Measurements from ENCODE around the gene TSHZ2. TPM values are rescaled to one million over a fixed set of nuclear protein-coding genes. Genes with fewer than 3 reads are reported as not detected.
"Not testable (repeated sequence)": the region's sequence is repeated elsewhere in the genome, so short reads cannot be mapped to it uniquely, and the experiment has no call there.

TSHZ2 gene
- total RNA-seq, 1 donor from 2014 or later, result 5.2 TPM

GRCh38 chr20:53503517-53503919 lies 531.4 kb downstream of the TSHZ2 start:
- DNase-seq (no peak), ATAC-seq (no peak)
- Histone ChIP-seq H3K9me3 (no peaks in the 10 kb centered on the region), H3K36me3 (no peaks in the 10 kb centered on the region), H3K4me1 (no peaks in the 10 kb centered on the region), H3K4me3 (no peak overlapping the region), H3K27me3 (no peaks in the 10 kb centered on the region), H3K27ac (no peak overlapping the region)
- intact Hi-C loops (cut with DNase I), result no loop called here
- no peak for TF ChIP-seq CTCF (IDR thresholded peaks at IDR 0.05)

GRCh38 chr20:53504106-53504505 lies 531.9 kb downstream of the TSHZ2 start:
- ATAC-seq, DNase-seq: not testable (repeated sequence)

DNA sequence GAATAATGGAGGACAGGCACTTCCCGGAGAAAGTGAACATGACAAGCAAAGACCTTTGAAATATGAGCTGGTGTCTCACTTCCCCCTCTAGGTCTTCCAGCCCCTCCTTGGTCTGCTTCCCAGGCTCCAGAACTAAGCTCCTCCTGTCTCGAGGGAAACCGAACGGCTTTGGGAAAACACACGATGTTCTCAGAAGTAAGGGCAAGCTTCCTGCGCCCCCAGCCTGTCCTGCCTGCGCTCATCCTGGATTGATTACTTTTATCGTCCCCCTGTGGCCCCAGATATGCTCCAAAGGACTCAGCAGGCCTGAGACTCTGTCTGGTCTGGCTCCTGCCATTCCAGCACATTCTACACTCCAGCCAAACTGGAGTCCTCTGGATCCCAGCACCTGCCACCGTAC lies 538.1 kb downstream of the TSHZ2 start:
- ATAC-seq, result no peak
- intact Hi-C loops (cut with DNase I), result no loop called here
- DNase-seq, result no peak

More at GRCh38 chr20:53504106-53504505, 531.9 kb downstream of the TSHZ2 start:
- H3K27me3 ChIP-seq; H3K4me1 ChIP-seq; H3K27ac ChIP-seq; H3K36me3 ChIP-seq; H3K4me3 ChIP-seq; intact Hi-C loops (cut with DNase I); H3K9me3 ChIP-seq: not testable (repeated sequence)

GRCh38 chr20:53510704-53511103 lies 538.5 kb downstream of the TSHZ2 start:
- Histone ChIP-seq H3K27me3 (no peaks in the 10 kb centered on the region), H3K27ac (no peak overlapping the region), H3K4me1 (no peaks in the 10 kb centered on the region), H3K4me3 (no peak overlapping the region), H3K9me3 (no peaks in the 10 kb centered on the region), H3K36me3 (no peaks in the 10 kb centered on the region)
- intact Hi-C loops (cut with DNase I), result no loop called here
- DNase-seq, result no peak
- no peak for ATAC-seq
- no peak for TF ChIP-seq CTCF (IDR thresholded peaks at IDR 0.05)

More for the DNA sequence above, 538.1 kb downstream of the TSHZ2 start:
- H3K27me3 ChIP-seq, result no peaks in the 10 kb centered on the region
- H3K4me1 ChIP-seq, result no peaks in the 10 kb centered on the region
- H3K36me3 ChIP-seq, result no peaks in the 10 kb centered on the region
- H3K9me3 ChIP-seq, result no peaks in the 10 kb centered on the region
- H3K27ac ChIP-seq, result no peak overlapping the region
- no peak for TF ChIP-seq CTCF (IDR thresholded peaks at IDR 0.05)
- H3K4me3 ChIP-seq, result no peak overlapping the region

DNA sequence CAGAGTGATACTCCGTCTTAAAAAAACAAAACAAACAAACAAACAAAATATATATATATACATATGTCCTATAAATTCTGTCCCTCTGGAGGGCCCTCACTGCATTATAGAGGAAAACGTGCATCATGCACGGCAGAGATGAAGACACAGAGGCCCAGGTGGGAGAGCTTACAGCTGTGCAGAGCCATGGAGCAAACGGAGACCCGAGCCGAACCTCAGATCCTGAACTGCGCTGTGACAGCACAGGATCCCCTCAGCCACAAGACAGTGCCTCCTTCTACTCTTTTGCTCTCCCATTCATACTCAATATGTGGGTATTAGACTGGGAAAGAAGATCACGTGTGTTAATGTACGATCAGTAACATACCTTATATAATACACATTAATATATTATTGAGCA lies 539.9 kb downstream of the TSHZ2 start:
- Histone ChIP-seq H3K27ac (no peak overlapping the region), H3K9me3 (no peaks in the 10 kb centered on the region), H3K4me3 (no peak overlapping the region), H3K36me3 (no peaks in the 10 kb centered on the region), H3K27me3 (peaks cover 4% of the 10 kb centered on the region), H3K4me1 (no peaks in the 10 kb centered on the region)
- TF ChIP-seq CTCF (IDR thresholded peaks at IDR 0.05), result no peak
- intact Hi-C loops (cut with DNase I), result no loop called here
- ATAC-seq, result no peak
- no peak for DNase-seq

DNA sequence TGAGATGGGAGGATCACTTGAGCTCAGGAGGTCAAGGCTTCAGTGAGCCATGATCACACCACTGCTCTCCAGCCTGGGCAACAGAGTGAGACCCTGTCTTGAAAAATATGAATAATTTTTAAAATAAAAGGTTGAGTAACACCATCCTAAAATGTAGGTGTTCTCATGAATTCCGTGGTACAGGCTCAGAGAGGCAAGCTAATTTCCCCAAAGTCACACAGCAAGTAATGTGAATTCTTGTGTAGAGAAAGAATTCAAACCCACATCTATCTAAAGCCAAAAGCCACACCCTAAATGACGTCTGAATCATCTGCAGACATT lies 541.0 kb downstream of the TSHZ2 start:
- Histone ChIP-seq H3K4me3 (no peak overlapping the region), H3K27me3 (peaks cover 9% of the 10 kb centered on the region), H3K9me3 (no peaks in the 10 kb centered on the region), H3K36me3 (no peaks in the 10 kb centered on the region), H3K27ac (no peak overlapping the region), H3K4me1 (no peaks in the 10 kb centered on the region)
- no peak for TF ChIP-seq CTCF (IDR thresholded peaks at IDR 0.05)
- ATAC-seq, result no peak
- intact Hi-C loops (cut with DNase I), result no loop called here
- DNase-seq, result no peak

Data from upper lobe of right lung (tissue), 1 donor.